ENCODE measurements around the gene CEP112.

The CEP112 gene

GRCh38 chr17:65666876-65667321 lies 525.0 kb downstream of the CEP112 start:
- no peak for TF ChIP-seq CTCF (IDR thresholded peaks at IDR 0.05; ENCODE audit: extremely low read depth, insufficient read depth, missing control alignments)
- in situ Hi-C loops (cut with MboI; ENCODE audit: low pct_unique_long_range_greater_than_20kb, low sequenced_read_pairs, unreplicated experiment) = no loop called here
- no peak for DNase-seq (ENCODE audit: low spot score)

GRCh38 chr17:65665966-65666365 lies 526.0 kb downstream of the CEP112 start:
- no peak for DNase-seq (ENCODE audit: low spot score)
- TF ChIP-seq CTCF (IDR thresholded peaks at IDR 0.05; ENCODE audit: extremely low read depth, insufficient read depth, missing control alignments) = no peak
- in situ Hi-C loops (cut with MboI; ENCODE audit: low pct_unique_long_range_greater_than_20kb, low sequenced_read_pairs, unreplicated experiment) = no loop called here

- no peak for DNase-seq (ENCODE audit: low spot score)
- in situ Hi-C loops (cut with MboI; ENCODE audit: low pct_unique_long_range_greater_than_20kb, low sequenced_read_pairs, unreplicated experiment) = no loop called here
- no peak for TF ChIP-seq CTCF (IDR thresholded peaks at IDR 0.05; ENCODE audit: extremely low read depth, insufficient read depth, missing control alignments)
Observed at GRCh38 chr17:65664696-65665095, 527.2 kb downstream of the CEP112 start.

GRCh38 chr17:65664266-65664665 lies 527.7 kb downstream of the CEP112 start:
- DNase-seq (ENCODE audit: low spot score) = no peak
- no peak for TF ChIP-seq CTCF (IDR thresholded peaks at IDR 0.05; ENCODE audit: extremely low read depth, insufficient read depth, missing control alignments)
- in situ Hi-C loops (cut with MboI; ENCODE audit: low pct_unique_long_range_greater_than_20kb, low sequenced_read_pairs, unreplicated experiment) = no loop called here

GRCh38 chr17:65662196-65662595 lies 529.7 kb downstream of the CEP112 start:
- in situ Hi-C loops (cut with MboI; ENCODE audit: low pct_unique_long_range_greater_than_20kb, low sequenced_read_pairs, unreplicated experiment) = no loop called here
- no peak for DNase-seq (ENCODE audit: low spot score)
- no peak for TF ChIP-seq CTCF (IDR thresholded peaks at IDR 0.05; ENCODE audit: extremely low read depth, insufficient read depth, missing control alignments)

GRCh38 chr17:65660947-65661346 lies 531.0 kb downstream of the CEP112 start:
- in situ Hi-C loops (cut with MboI; ENCODE audit: low pct_unique_long_range_greater_than_20kb, low sequenced_read_pairs, unreplicated experiment) = no loop called here
- no peak for DNase-seq (ENCODE audit: low spot score)
- no peak for TF ChIP-seq CTCF (IDR thresholded peaks at IDR 0.05; ENCODE audit: extremely low read depth, insufficient read depth, missing control alignments)

GRCh38 chr17:65660078-65660477 lies 531.9 kb downstream of the CEP112 start:
- in situ Hi-C loops (cut with MboI; ENCODE audit: low pct_unique_long_range_greater_than_20kb, low sequenced_read_pairs, unreplicated experiment) = no loop called here
- DNase-seq (ENCODE audit: low spot score) = no peak
- TF ChIP-seq CTCF (IDR thresholded peaks at IDR 0.05; ENCODE audit: extremely low read depth, insufficient read depth, missing control alignments) = no peak

Measured in GM13977 (cell line).